Inferior parietal cortex (tissue), 1 donor: ENCODE measurements around the gene SAYSD1.
"Not testable (repeated sequence)": the region's sequence is repeated elsewhere in the genome, so short reads cannot be mapped to it uniquely, and the experiment has no call there.

Source experiments
- DNase-seq: peaks from one replicate; pipeline ENCODE4 v3.0.0-alpha.2; 2016; ENCODE audit errors: extremely low spot score

Gene SAYSD1, protein sequence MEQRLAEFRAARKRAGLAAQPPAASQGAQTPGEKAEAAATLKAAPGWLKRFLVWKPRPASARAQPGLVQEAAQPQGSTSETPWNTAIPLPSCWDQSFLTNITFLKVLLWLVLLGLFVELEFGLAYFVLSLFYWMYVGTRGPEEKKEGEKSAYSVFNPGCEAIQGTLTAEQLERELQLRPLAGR

DNA sequence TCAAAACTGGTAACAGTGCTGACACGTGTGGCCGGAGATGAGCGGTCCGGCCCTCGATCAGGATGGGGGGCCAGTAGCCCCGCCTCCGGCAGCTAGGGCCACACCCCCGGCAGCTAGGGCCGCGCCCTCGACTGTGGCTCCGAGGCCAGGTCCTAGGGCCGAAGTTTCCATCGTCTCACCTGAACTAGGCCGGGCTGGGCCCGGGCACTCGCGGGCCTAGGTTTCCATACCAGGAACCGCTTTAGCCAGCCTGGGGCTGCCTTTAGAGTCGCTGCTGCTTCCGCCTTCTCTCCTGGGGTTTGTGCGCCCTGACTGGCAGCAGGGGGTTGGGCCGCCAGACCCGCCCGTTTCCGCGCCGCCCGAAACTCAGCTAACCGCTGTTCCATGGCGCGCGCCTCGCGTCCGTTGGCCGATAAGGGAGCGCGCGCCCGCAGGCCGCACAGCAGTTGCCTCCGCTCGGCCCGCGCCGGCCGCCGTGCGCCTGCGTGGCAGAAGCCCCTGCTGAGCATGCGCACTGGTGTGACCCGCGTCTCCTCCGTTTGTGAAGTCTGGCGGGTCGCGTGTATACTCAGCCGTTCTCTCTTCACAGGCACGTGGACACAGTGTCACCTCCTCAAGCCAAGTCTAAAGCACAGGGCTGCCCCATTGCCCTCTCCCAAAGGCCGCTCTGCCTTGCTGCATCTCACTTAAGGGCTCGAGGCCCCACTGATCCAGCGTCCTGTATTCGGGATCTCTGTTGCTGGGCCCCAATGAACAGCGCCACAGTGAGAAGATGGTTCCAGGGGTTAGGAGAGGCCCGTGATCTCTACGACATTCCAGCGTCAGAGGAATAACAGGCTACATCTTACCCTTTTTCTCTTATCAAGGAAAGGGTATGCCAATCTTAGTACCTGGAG lies at the start of gene SAYSD1:
Gene SAYSD1 (minus strand): TSS at position 483 of the 896 bp plus-strand sequence. CDS start 97 bp downstream, at position 386.
- peak; percentile 94 for DNase-seq

GRCh38 chr6:39157511-39157910 lies 42.5 kb upstream of the SAYSD1 start:
- DNase-seq = no peak

DNA sequence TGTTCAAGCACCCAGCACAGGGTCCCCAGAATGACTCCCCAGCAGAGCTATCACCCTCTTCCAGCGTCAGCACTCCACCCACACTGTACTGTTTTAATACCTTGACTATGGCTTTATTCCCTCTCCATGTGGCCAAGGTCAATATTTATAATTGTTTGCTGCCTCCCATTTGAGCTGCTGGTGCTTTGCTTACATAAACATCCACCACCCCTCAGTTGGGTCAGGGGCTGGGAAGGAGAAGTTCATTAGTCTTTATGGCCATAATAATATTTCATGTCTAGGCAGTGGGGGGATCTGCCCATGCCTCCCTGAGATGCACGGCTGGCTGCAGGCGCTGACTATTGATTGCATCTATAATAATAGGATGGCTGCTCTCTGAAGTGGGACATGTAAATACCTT lies 41.8 kb upstream of the SAYSD1 start:
- DNase-seq = no peak

DNA sequence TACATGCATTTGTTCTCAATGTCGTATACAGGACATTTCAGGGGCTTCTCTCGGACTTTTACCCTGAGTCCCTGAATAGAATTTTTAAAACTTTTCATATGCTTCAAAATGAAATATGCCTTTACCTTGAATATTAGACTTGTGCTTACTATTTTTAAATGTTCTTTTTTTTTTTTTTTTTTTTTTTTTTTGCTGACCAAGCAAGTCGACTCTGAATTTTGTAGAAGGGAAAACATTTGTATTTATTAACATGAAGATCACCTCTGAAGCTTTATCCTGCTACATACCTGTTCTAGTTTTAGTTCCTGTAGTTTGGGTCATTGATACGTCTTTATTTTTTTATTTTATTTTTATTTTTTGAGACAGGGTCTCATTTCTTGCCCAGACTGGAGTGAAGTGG lies 39.7 kb upstream of the SAYSD1 start:
- DNase-seq = no peak

DNA sequence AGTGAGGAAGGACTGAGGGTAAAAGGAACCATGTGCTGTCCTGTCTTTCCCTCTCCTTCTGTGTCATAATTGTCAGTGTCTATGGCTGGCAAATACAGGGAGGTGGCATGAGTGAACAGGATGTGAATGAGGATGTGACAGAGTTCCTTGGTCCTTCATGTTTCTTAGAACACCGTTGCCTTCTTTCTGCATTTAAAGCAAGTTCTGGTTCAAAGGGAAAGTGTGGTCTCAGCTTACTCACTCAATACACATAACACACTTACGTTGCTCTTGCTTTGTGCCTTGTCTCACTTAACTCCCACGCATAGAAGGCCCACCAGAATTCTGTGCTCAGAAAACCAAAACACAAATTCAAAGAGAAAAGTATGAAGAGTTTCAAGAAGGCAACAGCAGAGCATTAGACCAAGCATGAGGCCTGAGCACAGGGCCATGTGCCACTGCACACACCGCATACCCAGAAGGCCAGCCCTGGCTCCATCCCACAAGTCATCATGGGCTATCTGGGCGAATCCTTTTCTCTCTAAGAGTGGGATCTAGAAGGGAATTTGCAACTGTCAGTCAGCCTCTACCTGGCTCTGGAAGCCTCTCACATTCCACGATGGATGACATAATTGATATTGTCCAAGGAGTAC lies 38.9 kb upstream of the SAYSD1 start:
- DNase-seq = no peak

DNA sequence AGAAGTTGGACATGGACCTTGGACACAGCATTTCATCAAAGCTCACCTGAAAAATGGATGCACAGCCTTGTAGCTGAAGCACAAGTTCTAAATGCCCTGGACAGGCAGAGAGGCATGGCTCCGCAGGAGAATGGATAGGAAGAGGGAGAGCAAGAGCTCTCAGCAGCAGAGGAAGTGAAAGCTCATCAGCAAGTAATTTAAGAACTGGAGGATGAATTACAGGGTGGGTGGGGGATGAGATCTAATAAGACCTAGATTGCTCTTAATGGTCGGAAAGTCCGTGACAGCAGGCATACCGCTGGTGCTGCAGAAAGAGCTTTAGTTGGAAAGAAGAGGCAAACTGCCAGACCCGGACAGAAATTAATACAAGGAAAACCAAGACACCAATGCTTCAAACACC lies 37.3 kb upstream of the SAYSD1 start:
- DNase-seq = no peak

DNA sequence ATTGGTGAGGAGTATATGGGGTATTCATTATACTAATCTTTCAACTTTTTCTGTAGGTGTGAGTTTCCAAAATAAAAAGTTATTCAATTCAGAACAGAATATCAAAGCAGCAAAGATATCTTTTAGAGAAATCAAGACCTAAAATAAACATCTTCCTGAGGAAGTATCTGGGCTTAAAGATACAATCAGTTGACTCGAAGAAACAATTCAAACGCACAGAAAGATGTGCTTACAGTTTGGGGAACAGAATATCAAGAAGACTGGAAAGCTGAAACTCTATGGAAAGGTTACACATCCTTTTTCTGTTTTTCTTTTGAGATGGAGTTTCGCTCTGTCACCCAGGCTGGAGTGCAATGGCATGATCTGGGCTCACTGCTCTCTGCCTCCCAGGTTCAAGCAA lies 36.2 kb upstream of the SAYSD1 start:
- no peak for DNase-seq

DNA sequence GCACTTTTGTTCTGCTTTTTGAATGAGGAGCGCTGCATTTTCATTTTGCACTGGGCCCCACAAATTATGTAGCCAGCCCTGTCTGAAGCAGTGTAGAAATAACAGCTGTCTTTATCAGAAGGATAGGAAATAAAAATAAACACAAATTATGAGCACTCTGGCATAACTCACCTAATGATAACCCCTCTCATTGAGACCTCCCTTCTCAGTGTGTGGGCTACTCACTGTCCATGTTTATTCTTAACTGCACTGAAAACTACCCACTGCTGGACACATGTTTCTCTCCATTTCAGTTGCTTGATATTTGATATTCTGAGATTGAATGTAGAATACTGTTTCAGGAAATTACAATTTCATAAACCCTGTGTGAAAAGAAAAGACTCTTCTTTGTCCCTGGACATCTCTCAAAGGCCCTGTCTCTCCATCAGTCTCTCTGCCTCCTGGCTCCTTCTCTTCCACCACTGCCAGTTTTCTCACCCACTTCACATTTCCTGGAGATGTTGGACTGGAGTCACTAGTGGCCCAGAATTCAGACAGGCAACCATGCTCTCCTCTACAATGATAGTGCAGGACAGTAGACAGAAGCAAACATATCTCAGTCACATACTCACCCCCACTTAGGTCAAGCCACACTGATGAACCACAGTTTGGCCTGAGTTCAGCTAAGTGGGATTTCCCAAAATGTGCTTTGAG lies 29.6 kb upstream of the SAYSD1 start:
- DNase-seq = no peak

- no peak for DNase-seq
Observed at GRCh38 chr6:39143238-39143930, 28.4 kb upstream of the SAYSD1 start.

GRCh38 chr6:39140556-39141167 lies 25.7 kb upstream of the SAYSD1 start:
- DNase-seq = no peak

- peak; percentile 3 for DNase-seq
Observed at GRCh38 chr6:39137245-39137644, 22.3 kb upstream of the SAYSD1 start.

GRCh38 chr6:39136207-39136606 lies 21.2 kb upstream of the SAYSD1 start:
- DNase-seq = not testable (repeated sequence)

- not testable (repeated sequence) for DNase-seq
Observed at GRCh38 chr6:39134761-39135160, 19.8 kb upstream of the SAYSD1 start.

DNA sequence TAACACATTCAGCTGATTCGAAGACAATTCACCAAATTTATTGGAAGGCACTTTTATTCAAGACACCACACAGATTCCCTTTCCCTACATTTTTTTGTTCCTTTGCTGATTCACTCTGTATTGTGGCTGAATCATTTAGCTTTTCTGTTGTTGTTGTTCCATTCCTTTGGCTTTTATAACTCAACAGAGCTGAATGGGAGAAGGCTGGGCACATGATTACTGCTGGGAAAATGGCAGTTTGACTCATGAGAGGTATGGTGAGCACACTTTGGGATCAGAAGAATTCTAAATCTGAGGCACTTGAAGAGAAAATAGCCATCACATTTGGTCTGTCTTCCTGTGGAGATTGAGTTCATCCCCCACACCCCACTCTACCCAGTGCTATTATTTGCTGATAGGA lies 15.7 kb upstream of the SAYSD1 start:
- no peak for DNase-seq

- DNase-seq = no peak
Observed at GRCh38 chr6:39128832-39129231, 13.8 kb upstream of the SAYSD1 start.

DNA sequence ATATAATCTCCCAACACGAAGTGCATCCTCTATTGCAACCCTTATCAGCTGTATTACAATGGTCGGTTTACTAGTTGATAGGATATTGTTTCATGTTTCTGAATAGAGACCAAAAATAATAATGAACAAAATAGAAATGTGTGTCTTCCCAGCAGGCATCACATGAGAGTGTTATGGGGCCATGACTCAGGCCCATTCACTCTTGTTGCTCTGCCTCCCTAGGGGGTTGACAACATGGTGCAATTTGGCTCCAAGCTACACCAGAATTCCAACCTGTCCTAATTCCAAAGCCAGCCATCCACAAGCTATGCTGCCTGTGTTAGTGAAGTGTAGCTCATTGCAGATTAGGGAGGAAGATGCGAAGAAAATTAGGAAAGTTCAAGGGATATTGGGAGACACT lies 13.1 kb upstream of the SAYSD1 start:
- DNase-seq = no peak

GRCh38 chr6:39124114-39124513 lies 9.1 kb upstream of the SAYSD1 start:
- no peak for DNase-seq

GRCh38 chr6:39118921-39119320 lies 3.9 kb upstream of the SAYSD1 start:
- no peak for DNase-seq

- DNase-seq = no peak
Observed at GRCh38 chr6:39114388-39114703, 640 bp downstream of the SAYSD1 start.

- no peak for DNase-seq
Observed at GRCh38 chr6:39113788-39114187, 1.2 kb downstream of the SAYSD1 start.

- DNase-seq = no peak
Observed at GRCh38 chr6:39111280-39111679, 3.7 kb downstream of the SAYSD1 start.
